Neuronal stem cell (in vitro differentiated cells): ENCODE data around the gene ATP5ME.

Experiments used
- DNase-seq: peaks from one replicate; pipeline ENCODE4 v3.0.0-alpha.2; 2013; ENCODE audit warnings: low spot score
- H2AFZ ChIP-seq: one replicate; pipeline ENCODE4 v1.6.1; 2013; ENCODE audit warnings: mild to moderate bottlenecking, low read length, inconsistent platforms
- H2AK5ac ChIP-seq: 2 replicates; pipeline ENCODE4 v1.6.1; 2013; ENCODE audit warnings: low read depth, mild to moderate bottlenecking, inconsistent platforms, low read length, moderate library complexity, mixed read lengths
- H2BK120ac ChIP-seq: 2 replicates; pipeline ENCODE4 v1.6.1; 2013; ENCODE audit warnings: low read depth, mild to moderate bottlenecking, inconsistent platforms, low read length, moderate library complexity, mixed read lengths
- H2BK12ac ChIP-seq: one replicate; pipeline ENCODE4 v1.6.1; 2013; ENCODE audit warnings: low read length, inconsistent platforms
- H2BK15ac ChIP-seq: 2 replicates; pipeline ENCODE4 v1.6.1; 2013; ENCODE audit warnings: mild to moderate bottlenecking, low read length, inconsistent platforms, mixed read lengths
- H2BK5ac ChIP-seq: one replicate; pipeline ENCODE4 v1.6.1; 2013; ENCODE audit warnings: inconsistent platforms, mild to moderate bottlenecking, low read length, moderate library complexity
- H3K14ac ChIP-seq: one replicate; pipeline ENCODE4 v1.6.1; 2013; ENCODE audit warnings: low read length, inconsistent platforms
- H3K18ac ChIP-seq: 2 replicates; pipeline ENCODE4 v1.6.1; 2013; ENCODE audit warnings: low read length, inconsistent platforms
- H3K23ac ChIP-seq: 2 replicates; pipeline ENCODE4 v1.6.1; 2013; ENCODE audit warnings: low read depth, mild to moderate bottlenecking, mixed read lengths, low read length, inconsistent platforms; ENCODE audit not compliant: poor library complexity
- H3K27ac ChIP-seq: replicated peaks from 3 replicates; pipeline ENCODE4 v1.5.1; 2013; ENCODE audit warnings: low read length, inconsistent platforms
- H3K27me3 ChIP-seq, 3 experiments: 2 replicates each; pipeline ENCODE4 v1.6.1; 2013; ENCODE audit warnings: low read length in 3 of 3, mild to moderate bottlenecking in 2 of 3, inconsistent platforms in 1 of 3, low read depth in 1 of 3, mixed read lengths in 1 of 3, moderate library complexity in 1 of 3; ENCODE audit not compliant: control insufficient read depth in 3 of 3, insufficient read depth in 3 of 3
- H3K36me3 ChIP-seq, 2 donors: replicated peaks in 1 of 2; 2 replicates each; pipeline ENCODE4 v1.6.1; 2013; ENCODE audit warnings: low read length in 2 of 2; ENCODE audit not compliant: control insufficient read depth in 2 of 2, insufficient read depth in 2 of 2
- H3K4ac ChIP-seq: 2 replicates; pipeline ENCODE4 v1.6.1; 2013; ENCODE audit warnings: inconsistent platforms, mild to moderate bottlenecking, low read length, moderate library complexity
- H3K4me1 ChIP-seq, 2 donors: 1 replicate in 1 of 2; 2 replicates in 1 of 2; pipeline ENCODE4 v1.6.1; 2013; ENCODE audit warnings: low read length in 2 of 2, low read depth in 1 of 2; ENCODE audit not compliant: control insufficient read depth in 2 of 2, insufficient read depth in 1 of 2
- H3K4me2 ChIP-seq: one replicate; pipeline ENCODE4 v1.6.1; 2013; ENCODE audit warnings: mild to moderate bottlenecking, low read length, inconsistent platforms; ENCODE audit not compliant: insufficient read depth, poor library complexity, severe bottlenecking
- H3K4me3 ChIP-seq, 2 donors: 2 replicates each; pipeline ENCODE4 v1.5.1; 2013; ENCODE audit warnings: low read length in 2 of 2, mild to moderate bottlenecking in 2 of 2, inconsistent platforms in 1 of 2, moderate library complexity in 1 of 2
- H3K79me1 ChIP-seq: one replicate; pipeline ENCODE4 v1.6.1; 2013; ENCODE audit warnings: low read depth, mild to moderate bottlenecking, inconsistent platforms, low read length, moderate library complexity
- H3K9ac ChIP-seq: one replicate; pipeline ENCODE4 v1.6.1; 2013; ENCODE audit warnings: mild to moderate bottlenecking, low read depth, low read length, inconsistent platforms; ENCODE audit not compliant: poor library complexity
- H3K9me3 ChIP-seq, 2 donors: replicated peaks in 1 of 2; 2 replicates each; pipeline versions ENCODE3 to v1.6.1; 2013; ENCODE audit warnings: low read length in 2 of 2, mild to moderate bottlenecking in 2 of 2, inconsistent platforms in 1 of 2, low read depth in 1 of 2, mixed read lengths in 1 of 2, moderate library complexity in 1 of 2; ENCODE audit not compliant: control insufficient read depth in 2 of 2, insufficient read depth in 1 of 2
- H4K8ac ChIP-seq: one replicate; pipeline ENCODE4 v1.6.1; 2013; ENCODE audit warnings: low read depth, mild to moderate bottlenecking, inconsistent platforms, low read length, moderate library complexity
- H4K91ac ChIP-seq: one replicate; pipeline ENCODE4 v1.6.1; 2013; ENCODE audit warnings: low read length, low read depth, mild to moderate bottlenecking, inconsistent platforms; ENCODE audit not compliant: poor library complexity
- WGBS, 2 donors: extraction: QIAGEN DNeasy Blood & Tissue Kit; methylation state at CpG; one replicate each; pipeline ENCODE4 v1.1.7; 2013; ENCODE audit warnings: missing lambda C conversion rate in 2 of 2, mixed read lengths in 1 of 2; ENCODE audit not compliant: insufficient read length in 2 of 2, insufficient replicate concordance in 1 of 2; ENCODE audit errors: extremely low coverage in 2 of 2; 5-methylcytosine and 5-hydroxymethylcytosine counted together

Gene ATP5ME

DNA sequence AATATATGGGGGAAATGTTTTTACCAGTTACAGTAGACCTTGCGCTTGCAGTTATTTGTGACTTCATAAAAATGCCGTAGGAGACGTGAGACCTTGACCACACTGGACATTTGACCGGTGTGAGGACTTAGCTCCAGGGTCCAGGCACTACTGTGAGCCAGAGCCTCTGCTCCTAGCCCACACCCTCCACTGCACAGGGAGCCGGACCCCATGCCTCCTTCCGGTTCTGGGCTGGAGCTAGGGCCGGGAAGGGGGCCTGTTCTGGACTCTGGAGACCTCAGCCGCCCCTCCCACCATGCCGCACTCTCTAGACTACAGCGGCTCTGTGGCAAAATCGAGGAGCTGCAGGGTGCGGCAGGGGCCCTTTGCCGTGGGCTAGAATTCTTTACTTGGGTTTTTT is 36.8 kb upstream of the ATP5ME start:
- peaks cover 16 to 56% of the 10 kb centered on the region in 2 donors for H3K36me3 ChIP-seq
- H3K9me3 ChIP-seq: peaks cover 6 to 31% of the 10 kb centered on the region in 2 donors
- no peak overlapping the region for H3K14ac ChIP-seq
- no peak overlapping the region for H4K8ac ChIP-seq
- H3K4me1 ChIP-seq: peaks cover 6% of the 10 kb centered on the region in 2 donors
- no peak overlapping the region for H2BK120ac ChIP-seq
- no peak overlapping the region for H3K23ac ChIP-seq
- H3K4me3 ChIP-seq: no peak overlapping the region
- peaks cover 35% of the 10 kb centered on the region for H3K79me1 ChIP-seq
- no peak overlapping the region for H3K9ac ChIP-seq
- no peak overlapping the region for H3K4me2 ChIP-seq
- no peak for DNase-seq
- H2AFZ ChIP-seq: no peak overlapping the region
- WGBS, 2 donors: no CpG with 5 or more reads among the region's 13 CpGs
- H2BK15ac ChIP-seq: no peak overlapping the region
- no peak overlapping the region for H2AK5ac ChIP-seq
- H3K4ac ChIP-seq: no peak overlapping the region
- no peak overlapping the region for H3K27ac ChIP-seq
- H2BK5ac ChIP-seq: no peak overlapping the region
- H3K18ac ChIP-seq: no peak overlapping the region
- no peak overlapping the region for H4K91ac ChIP-seq
- H2BK12ac ChIP-seq: no peak overlapping the region
- no peaks in the 10 kb centered on the region for H3K27me3 ChIP-seq

DNA sequence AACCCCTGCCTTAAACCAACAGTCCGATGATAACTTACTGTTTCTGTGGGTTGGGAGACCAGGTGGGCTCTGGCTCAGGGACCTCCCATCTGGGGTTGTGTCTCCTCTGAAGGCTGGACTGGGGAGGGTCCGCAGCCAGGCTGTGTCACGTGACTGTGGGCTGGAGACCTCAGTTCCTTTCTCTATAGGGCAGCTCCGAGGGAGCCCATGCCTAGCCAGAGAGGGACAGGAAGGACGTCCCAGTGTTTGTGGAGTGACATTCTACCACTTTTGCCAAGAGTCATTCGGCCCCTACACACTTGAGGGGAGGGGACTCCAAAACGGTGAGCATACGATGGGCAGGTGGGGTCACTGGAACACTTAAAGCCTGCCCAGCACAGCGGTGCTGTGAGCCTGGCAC is 36.0 kb upstream of the ATP5ME start:
- Histone ChIP-seq H3K79me1 (peaks cover 33% of the 10 kb centered on the region), H3K9me3 (peaks cover 6 to 31% of the 10 kb centered on the region in 2 donors), H3K27ac (no peak overlapping the region), H2BK12ac (no peak overlapping the region), H3K18ac (no peak overlapping the region), H3K4me1 (peaks cover 6 to 9% of the 10 kb centered on the region in 2 donors), H2AFZ (no peak overlapping the region), H3K9ac (no peak overlapping the region), H3K14ac (no peak overlapping the region), H3K4me3 (peak overlapping the region in 1 of 2 donors; percentile 4), H4K8ac (no peak overlapping the region), H4K91ac (no peak overlapping the region), H2BK5ac (no peak overlapping the region), H3K36me3 (peaks cover 16 to 54% of the 10 kb centered on the region in 2 donors), H3K27me3 (peaks cover 0 to 2% (median 0%) of the 10 kb centered on the region in 3 experiments), H3K23ac (peak overlapping the region; percentile 92), H2BK15ac (no peak overlapping the region), H2AK5ac (no peak overlapping the region), H2BK120ac (no peak overlapping the region), H3K4ac (no peak overlapping the region), H3K4me2 (no peak overlapping the region)
- no peak for DNase-seq
- WGBS, 2 donors: no CpG with 5 or more reads among the region's 9 CpGs

DNA sequence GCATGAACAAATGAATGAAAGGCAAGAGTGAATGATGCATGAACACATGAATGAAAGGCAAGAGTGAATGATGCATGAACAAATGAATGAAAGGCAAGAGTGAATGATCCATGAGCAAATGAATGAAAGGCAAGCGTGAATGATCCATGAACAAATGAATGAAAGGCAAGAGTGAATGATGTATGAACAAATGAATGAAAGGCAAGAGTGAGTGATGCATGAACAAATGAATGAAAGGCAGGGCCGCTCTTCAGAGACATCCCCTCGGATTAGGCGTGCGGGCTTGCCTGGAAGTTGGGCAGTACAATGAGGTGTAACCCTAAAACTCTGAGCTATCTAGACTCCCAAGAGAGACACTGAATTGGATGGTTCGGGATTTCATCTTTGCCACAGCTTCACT is 35.3 kb upstream of the ATP5ME start:
- no peak overlapping the region for H3K4me3 ChIP-seq

DNA sequence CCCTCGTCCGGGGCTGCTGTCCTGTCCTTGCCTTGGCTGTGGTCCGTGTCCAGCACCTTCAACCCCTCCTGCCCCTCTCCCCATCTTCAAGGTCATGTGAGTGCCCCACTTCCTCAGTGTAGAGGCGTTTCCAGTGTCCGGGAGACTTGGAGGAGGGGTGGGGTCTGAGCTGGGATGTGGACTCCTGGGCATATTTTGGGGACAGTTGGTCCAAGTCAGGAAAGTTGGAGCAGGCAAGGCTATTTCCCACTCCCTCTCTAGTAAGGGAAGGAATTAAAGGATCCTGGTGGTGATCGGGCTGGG is 34.5 kb upstream of the ATP5ME start:
- Histone ChIP-seq H3K14ac (no peak overlapping the region), H2BK120ac (no peak overlapping the region), H3K9me3 (peaks cover 6 to 31% of the 10 kb centered on the region in 2 donors), H2AK5ac (no peak overlapping the region), H2AFZ (no peak overlapping the region), H3K27ac (no peak overlapping the region), H2BK12ac (no peak overlapping the region), H4K8ac (no peak overlapping the region), H3K18ac (no peak overlapping the region), H4K91ac (no peak overlapping the region), H3K23ac (no peak overlapping the region), H2BK15ac (no peak overlapping the region), H3K4me3 (no peak overlapping the region), H2BK5ac (no peak overlapping the region), H3K4ac (no peak overlapping the region), H3K4me2 (no peak overlapping the region), H3K36me3 (peaks cover 11 to 42% of the 10 kb centered on the region in 2 donors), H3K79me1 (peaks cover 23% of the 10 kb centered on the region), H3K27me3 (peaks cover 0 to 2% (median 0%) of the 10 kb centered on the region in 3 experiments), H3K9ac (no peak overlapping the region), H3K4me1 (peaks cover 6 to 9% of the 10 kb centered on the region in 2 donors)
- no CpG with 5 or more reads among the region's 6 CpGs for WGBS, 2 donors
- DNase-seq: no peak

More for the DNA sequence above, 35.3 kb upstream of the ATP5ME start:
- peaks cover 6 to 9% of the 10 kb centered on the region in 2 donors for H3K4me1 ChIP-seq
- H2BK15ac ChIP-seq: no peak overlapping the region
- H3K9ac ChIP-seq: no peak overlapping the region
- peaks cover 0 to 2% (median 0%) of the 10 kb centered on the region in 3 experiments for H3K27me3 ChIP-seq
- H3K23ac ChIP-seq: no peak overlapping the region
- DNase-seq: no peak
- WGBS, 2 donors: no CpG with 5 or more reads among the region's 6 CpGs
- H2AFZ ChIP-seq: no peak overlapping the region
- no peak overlapping the region for H4K91ac ChIP-seq
- peaks cover 6 to 31% of the 10 kb centered on the region in 2 donors for H3K9me3 ChIP-seq
- peaks cover 15 to 50% of the 10 kb centered on the region in 2 donors for H3K36me3 ChIP-seq
- H3K27ac ChIP-seq: no peak overlapping the region
- H3K14ac ChIP-seq: no peak overlapping the region
- H2BK5ac ChIP-seq: no peak overlapping the region
- peaks cover 28% of the 10 kb centered on the region for H3K79me1 ChIP-seq
- H3K4ac ChIP-seq: no peak overlapping the region
- no peak overlapping the region for H4K8ac ChIP-seq
- no peak overlapping the region for H3K18ac ChIP-seq
- H2BK120ac ChIP-seq: no peak overlapping the region
- H2AK5ac ChIP-seq: no peak overlapping the region
- no peak overlapping the region for H2BK12ac ChIP-seq
- no peak overlapping the region for H3K4me2 ChIP-seq
